Mesenteric fat pad (tissue), 1 donor: ENCODE measurements around the gene ROPN1L. TPM values are rescaled to one million over a fixed set of nuclear protein-coding genes. Genes with fewer than 3 reads are reported as not detected.
"Not testable (repeated sequence)": the region's sequence is repeated elsewhere in the genome, so short reads cannot be mapped to it uniquely, and the experiment has no call there.

Experiments used
- DNase-seq: peaks from one replicate; pipeline ENCODE4 v3.0.0-alpha.2; 2020; ENCODE audit warnings: low spot score
- microRNA-seq: library from miRNA; unstranded; fragments of <30 nt; microRNA quantifications from one replicate; pipeline ENCODE4 v1.2.0, GENCODE V29; 2020; ENCODE audit warnings: borderline number of aligned reads
- total RNA-seq: library from RNA; stranded (reverse); fragmentation: NEBNext Ultra II Directional; extraction: Animal tissue kit (Norgen Biotek cat#: 25700); gene quantifications from one replicate; pipeline ENCODE4 v1.2.1, GENCODE V29; 2021
- donor health status: DM: yes; HTN: yes; CAD: no.

Gene ROPN1L
- total RNA-seq, 1 donor from 2014 or later, result 0.93 TPM

- DNase-seq, result no peak
Observed at GRCh38 chr5:10501554-10502075, 59.9 kb downstream of the ROPN1L start.

- no peak for DNase-seq
Observed at GRCh38 chr5:10502130-10502529, 60.5 kb downstream of the ROPN1L start.

DNA sequence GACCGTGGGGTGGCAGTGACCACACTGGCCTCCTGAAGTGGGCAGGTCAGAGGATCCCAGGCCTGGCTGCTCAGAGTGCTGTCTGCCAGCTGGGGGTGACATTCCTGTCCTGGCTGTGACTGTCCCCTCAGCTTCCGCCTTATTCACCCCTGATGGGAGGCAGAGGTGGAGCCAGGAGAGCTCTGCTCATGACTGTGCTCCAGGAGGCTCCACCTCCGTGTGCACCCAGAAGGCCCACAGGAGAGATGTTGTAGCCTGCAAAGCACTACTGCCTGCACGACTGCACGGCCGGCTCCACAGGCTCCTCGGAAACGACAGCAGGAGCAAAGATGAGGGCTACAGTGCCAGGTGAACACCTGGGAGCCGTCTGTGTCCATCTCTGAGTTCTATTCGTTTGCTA, 60.9 kb downstream of the ROPN1L start:
- no peak for DNase-seq

DNA sequence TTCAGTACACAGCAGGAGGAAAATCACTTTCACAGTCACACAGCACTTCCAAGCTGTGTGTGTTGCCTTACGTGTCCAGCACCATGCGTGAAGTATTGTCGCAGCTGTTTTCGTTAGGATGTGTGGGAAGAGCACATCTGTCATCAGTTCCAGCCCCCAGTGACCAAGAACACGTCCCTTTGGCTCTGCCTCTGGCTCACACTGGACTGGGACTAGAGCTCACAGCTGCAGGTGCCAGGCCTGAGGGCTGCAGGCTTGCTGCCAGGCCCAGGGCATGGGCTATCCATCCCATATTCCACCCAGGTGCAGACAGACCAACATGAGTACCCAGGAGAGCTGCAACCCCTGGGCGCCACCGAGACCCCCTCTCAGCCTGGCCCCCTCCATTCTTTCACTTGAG, 61.6 kb downstream of the ROPN1L start:
- no peak for DNase-seq

DNA sequence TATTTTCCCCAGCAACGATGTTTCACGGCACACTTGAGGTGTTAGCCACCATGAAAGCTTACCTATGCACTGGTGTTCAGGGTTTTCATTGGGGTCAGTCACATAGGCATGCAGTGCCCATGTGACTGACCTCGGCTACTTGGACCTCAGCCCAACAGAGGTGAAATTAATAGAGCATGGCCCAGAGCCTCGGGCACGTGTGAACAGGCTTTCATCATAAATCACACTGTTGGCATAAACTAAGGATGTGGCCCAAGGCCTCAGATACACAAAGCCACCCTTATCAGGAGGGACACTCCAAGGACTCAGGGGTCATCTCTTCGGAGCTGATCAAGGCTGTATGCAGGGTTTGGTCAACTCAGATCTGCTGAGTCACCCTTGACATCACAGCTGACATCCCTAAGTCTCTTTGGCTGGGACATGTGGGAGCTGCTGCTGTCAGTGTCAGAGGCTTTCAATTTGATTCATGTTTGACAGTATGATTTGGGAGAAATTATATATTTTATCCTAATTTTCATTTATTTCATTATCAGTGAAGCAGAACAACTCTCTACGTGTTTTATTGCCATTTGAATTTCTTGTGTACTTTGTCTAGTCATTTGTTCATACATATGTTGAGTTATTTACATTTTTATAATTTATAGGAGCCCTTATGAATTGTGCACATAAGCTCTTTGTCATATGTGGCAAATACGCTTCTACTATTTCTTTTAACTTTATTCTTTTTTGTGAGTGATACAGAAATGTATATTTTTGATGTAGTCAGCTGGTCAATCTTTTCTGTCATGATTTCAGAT, 62.5 kb downstream of the ROPN1L start:
- DNase-seq, result no peak

DNA sequence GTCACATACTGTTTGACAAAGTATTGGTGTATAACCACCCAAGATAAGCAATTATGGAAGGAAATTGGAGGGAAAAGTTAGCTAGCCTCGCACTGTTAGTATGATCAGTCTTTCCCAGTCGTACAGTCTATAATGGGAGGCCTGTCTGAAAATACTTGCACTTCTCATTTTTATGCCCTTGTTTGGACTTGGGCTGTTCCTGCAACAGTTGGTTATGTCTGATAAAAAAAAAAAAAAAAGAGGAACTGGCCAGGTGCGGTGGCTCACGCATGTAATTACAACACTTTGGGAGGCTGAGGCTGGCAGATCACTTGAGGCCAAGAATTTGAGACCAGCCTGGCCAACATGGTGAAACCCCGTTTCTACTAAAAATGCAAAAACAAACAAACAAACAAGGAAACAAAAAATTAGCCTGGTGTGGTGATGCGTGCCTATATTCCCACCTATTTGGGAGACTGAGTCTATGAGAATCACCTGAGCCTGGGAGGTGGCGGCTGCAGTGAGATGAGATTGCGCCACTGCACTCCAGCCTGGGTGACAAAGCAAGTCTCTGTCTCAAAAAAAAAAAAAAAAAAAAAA, 63.9 kb downstream of the ROPN1L start:
- no peak for DNase-seq

DNA sequence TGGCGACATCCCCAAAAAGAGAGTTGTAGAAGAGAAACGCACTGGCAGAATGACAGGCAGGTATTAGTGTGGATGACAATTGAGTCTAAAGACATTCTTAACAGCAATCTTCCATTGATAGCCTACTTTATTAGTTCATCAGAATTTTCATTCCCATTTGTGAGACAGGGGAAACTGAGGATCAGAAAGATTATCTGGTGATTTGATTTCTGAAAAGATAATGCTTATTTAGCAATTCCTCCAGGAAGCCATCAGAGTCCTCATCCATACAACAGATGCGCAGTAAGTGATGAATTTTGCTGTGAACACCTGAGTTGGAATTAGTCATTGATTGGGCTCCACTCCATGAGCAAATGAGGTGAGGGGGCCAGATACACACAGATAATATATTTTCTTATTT, 64.9 kb downstream of the ROPN1L start:
- no peak for DNase-seq

GRCh38 chr5:10507575-10508096, 66.0 kb downstream of the ROPN1L start:
- no peak for DNase-seq

DNA sequence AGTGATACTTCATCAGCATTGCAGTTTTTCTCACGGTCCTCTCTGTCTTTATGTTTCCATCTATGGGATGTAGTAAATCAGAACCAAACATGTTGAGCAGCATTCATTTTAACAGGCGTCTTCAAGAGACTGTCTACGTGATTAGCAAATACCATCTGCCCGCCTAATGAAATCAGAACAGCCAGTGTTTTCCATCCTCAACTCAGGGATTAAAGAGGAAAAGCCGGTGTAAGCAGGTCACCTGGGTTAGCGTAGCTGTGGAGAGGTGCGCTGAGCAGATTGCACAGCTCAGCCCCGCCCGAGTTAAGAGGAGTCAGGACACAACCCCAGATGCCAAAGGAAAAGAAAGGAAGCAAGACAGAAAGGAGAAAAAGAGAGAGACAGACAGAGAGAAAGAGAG, 67.9 kb downstream of the ROPN1L start:
- no peak for DNase-seq

DNA sequence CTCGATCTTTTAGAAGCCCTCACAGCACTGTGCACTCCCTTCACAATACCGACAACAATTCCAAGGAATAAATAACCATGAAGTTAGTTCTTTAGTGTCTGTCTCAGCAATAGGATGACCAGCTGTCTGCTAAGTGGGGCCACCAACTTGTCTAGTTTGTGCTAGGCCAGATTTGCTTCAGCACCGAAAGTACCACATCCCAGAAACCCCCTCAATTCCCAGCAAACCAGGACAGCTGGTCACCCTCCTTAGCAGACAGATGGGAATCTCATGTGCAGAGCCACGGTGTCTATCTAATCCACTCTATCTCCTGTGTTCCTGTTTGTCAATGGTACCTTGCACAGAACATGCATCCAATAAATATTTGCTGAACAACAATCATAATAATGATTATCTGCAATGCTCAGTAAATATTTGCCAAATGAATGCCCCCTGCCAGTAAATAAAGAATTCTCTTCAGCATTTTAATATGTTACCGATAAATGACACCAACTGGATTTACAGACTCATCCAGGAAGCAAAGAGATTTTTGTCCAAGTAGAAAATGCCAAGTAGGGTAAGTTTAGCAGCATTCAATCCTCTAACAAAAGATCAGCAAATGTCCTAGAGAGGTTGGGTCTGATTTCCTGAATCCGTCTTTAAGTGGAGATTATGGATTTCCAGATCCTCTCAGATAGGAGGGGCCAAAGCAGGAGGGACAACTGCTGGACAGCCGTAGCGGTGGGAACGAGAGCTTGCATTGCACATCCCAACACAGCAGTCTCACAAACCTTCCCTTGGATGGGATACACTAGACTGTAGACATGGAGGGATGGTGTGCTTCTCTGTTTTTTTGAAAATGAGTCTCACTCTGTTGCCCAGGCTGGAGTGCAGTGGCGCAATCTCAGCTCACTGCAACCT, 70.3 kb downstream of the ROPN1L start:
- no peak for DNase-seq

- no peak for DNase-seq
Observed at GRCh38 chr5:10513501-10514442, 72.1 kb downstream of the ROPN1L start.

GRCh38 chr5:10514572-10514971, 72.9 kb downstream of the ROPN1L start:
- not testable (repeated sequence) for DNase-seq

Small RNAs within 50 kb of the gene (microRNA-seq; reads per million reads assigned to microRNA genes)
- gene MIR6131, result not detected

Other genes starting within 250 kb of the ROPN1L start
- 16.5 TPM for gene ATPSCKMT, start 192.0 kb upstream of the ROPN1L start, total RNA-seq
- gene CCT5, start 191.6 kb upstream of the ROPN1L start, total RNA-seq, result 202 TPM
- 17.3 TPM for gene CMBL, start 134.0 kb upstream of the ROPN1L start, total RNA-seq
- gene MARCHF6, start 88.2 kb upstream of the ROPN1L start, total RNA-seq, result 131 TPM
- 5.7 TPM for gene ANKRD33B, start 122.2 kb downstream of the ROPN1L start, total RNA-seq